ENCODE results near the gene CAMTA1. TPM values are rescaled to one million over a fixed set of nuclear protein-coding genes. Genes with fewer than 3 reads are reported as not detected.

Gene CAMTA1
- total RNA-seq, 1 donor from 2014 or later, result 77.6 TPM

GRCh38 chr1:7672864-7673263, 887.6 kb downstream of the CAMTA1 start:
- peaks cover 6% of the 10 kb centered on the region for H3K27me3 ChIP-seq (ENCODE audit: insufficient read depth, low read length)
- Mint-ChIP-seq H3K36me3 (ENCODE audit: low read depth, unreplicated experiment) (no peaks in the 10 kb centered on the region), H3K27me3 (ENCODE audit: low read depth, unreplicated experiment) (peaks cover 61% of the 10 kb centered on the region), H3K4me1 (ENCODE audit: low read depth, unreplicated experiment) (no peaks in the 10 kb centered on the region), H3K9me3 (ENCODE audit: unreplicated experiment) (peaks cover 7% of the 10 kb centered on the region), H3K27ac (ENCODE audit: unreplicated experiment) (no peak overlapping the region), H3K4me3 (ENCODE audit: unreplicated experiment) (no peak overlapping the region)
- H3K4me1 ChIP-seq (ENCODE audit: insufficient read depth, low read length), result peaks cover 13% of the 10 kb centered on the region
- H3K4me3 ChIP-seq (ENCODE audit: insufficient read depth, low read depth, low read length), result no peak overlapping the region
- TF ChIP-seq CTCF (IDR thresholded peaks at IDR 0.05; ENCODE audit: insufficient read depth, low read depth, low read length), result no peak
- no peak for TF ChIP-seq EZH2 (IDR thresholded peaks at IDR 0.05; ENCODE audit: insufficient read depth, low read length)
- H4K20me1 ChIP-seq (ENCODE audit: insufficient read depth, low read length), result no peaks in the 10 kb centered on the region
- H3K36me3 ChIP-seq (ENCODE audit: insufficient read depth, low read length), result no peaks in the 10 kb centered on the region
- no peaks in the 10 kb centered on the region for H3K79me2 ChIP-seq (ENCODE audit: insufficient read depth, low read length)
- no peak overlapping the region for H3K9ac ChIP-seq (ENCODE audit: low read length)
- no peak overlapping the region for H2AFZ ChIP-seq (ENCODE audit: low read depth, low read length)
- H3K9me3 ChIP-seq (ENCODE audit: insufficient read depth, low read depth, low read length), result no peaks in the 10 kb centered on the region
- FAIRE-seq, result no peak
- no peak overlapping the region for H3K27ac ChIP-seq (ENCODE audit: low read depth, low read length)
- H3K4me2 ChIP-seq (ENCODE audit: low read length), result no peak overlapping the region
- DNase-seq (ENCODE audit: low read depth), result no peak

- H3K27ac Mint-ChIP-seq (ENCODE audit: unreplicated experiment), result no peak overlapping the region
- Histone ChIP-seq H3K27ac (ENCODE audit: low read depth, low read length) (no peak overlapping the region), H3K36me3 (ENCODE audit: insufficient read depth, low read length) (no peaks in the 10 kb centered on the region), H2AFZ (ENCODE audit: low read depth, low read length) (no peak overlapping the region), H3K9ac (ENCODE audit: low read length) (no peak overlapping the region), H3K4me2 (ENCODE audit: low read length) (no peak overlapping the region), H4K20me1 (ENCODE audit: insufficient read depth, low read length) (no peaks in the 10 kb centered on the region), H3K4me1 (ENCODE audit: insufficient read depth, low read length) (peaks cover 2% of the 10 kb centered on the region), H3K4me3 (ENCODE audit: insufficient read depth, low read depth, low read length) (no peak overlapping the region), H3K27me3 (ENCODE audit: insufficient read depth, low read length) (peaks cover 6% of the 10 kb centered on the region), H3K9me3 (ENCODE audit: insufficient read depth, low read depth, low read length) (no peaks in the 10 kb centered on the region), H3K79me2 (ENCODE audit: insufficient read depth, low read length) (no peaks in the 10 kb centered on the region)
- peaks cover 7% of the 10 kb centered on the region for H3K9me3 Mint-ChIP-seq (ENCODE audit: unreplicated experiment)
- H3K27me3 Mint-ChIP-seq (ENCODE audit: low read depth, unreplicated experiment), result peaks cover 65% of the 10 kb centered on the region
- TF ChIP-seq EZH2 (IDR thresholded peaks at IDR 0.05; ENCODE audit: insufficient read depth, low read length) (no peak), CTCF (IDR thresholded peaks at IDR 0.05; ENCODE audit: insufficient read depth, low read depth, low read length) (no peak)
- DNase-seq (ENCODE audit: low read depth) (no peak), FAIRE-seq (no peak)
- H3K4me3 Mint-ChIP-seq (ENCODE audit: unreplicated experiment), result no peak overlapping the region
- H3K4me1 Mint-ChIP-seq (ENCODE audit: low read depth, unreplicated experiment), result no peaks in the 10 kb centered on the region
- no peaks in the 10 kb centered on the region for H3K36me3 Mint-ChIP-seq (ENCODE audit: low read depth, unreplicated experiment)
Measured at GRCh38 chr1:7674972-7675371, 889.7 kb downstream of the CAMTA1 start.

- H2AFZ ChIP-seq (ENCODE audit: low read depth, low read length), result no peak overlapping the region
Measured at GRCh38 chr1:7675431-7676273, 890.4 kb downstream of the CAMTA1 start.

More at GRCh38 chr1:7675431-7676273, 890.4 kb downstream of the CAMTA1 start:
- no peak overlapping the region for H3K27ac Mint-ChIP-seq (ENCODE audit: unreplicated experiment)
- peaks cover 7% of the 10 kb centered on the region for H3K9me3 Mint-ChIP-seq (ENCODE audit: unreplicated experiment)
- no peak for DNase-seq (ENCODE audit: low read depth)
- Histone ChIP-seq H3K4me3 (ENCODE audit: insufficient read depth, low read depth, low read length) (no peak overlapping the region), H3K27me3 (ENCODE audit: insufficient read depth, low read length) (peaks cover 6% of the 10 kb centered on the region), H3K4me1 (ENCODE audit: insufficient read depth, low read length) (peaks cover 2% of the 10 kb centered on the region), H3K27ac (ENCODE audit: low read depth, low read length) (no peak overlapping the region), H3K9me3 (ENCODE audit: insufficient read depth, low read depth, low read length) (no peaks in the 10 kb centered on the region), H3K36me3 (ENCODE audit: insufficient read depth, low read length) (no peaks in the 10 kb centered on the region), H3K4me2 (ENCODE audit: low read length) (no peak overlapping the region), H3K9ac (ENCODE audit: low read length) (no peak overlapping the region), H3K79me2 (ENCODE audit: insufficient read depth, low read length) (no peaks in the 10 kb centered on the region), H4K20me1 (ENCODE audit: insufficient read depth, low read length) (no peaks in the 10 kb centered on the region)
- H3K4me3 Mint-ChIP-seq (ENCODE audit: unreplicated experiment), result no peak overlapping the region
- TF ChIP-seq CTCF (IDR thresholded peaks at IDR 0.05; ENCODE audit: insufficient read depth, low read depth, low read length), result no peak
- no peak for TF ChIP-seq EZH2 (IDR thresholded peaks at IDR 0.05; ENCODE audit: insufficient read depth, low read length)
- H3K4me1 Mint-ChIP-seq (ENCODE audit: low read depth, unreplicated experiment), result no peaks in the 10 kb centered on the region
- H3K27me3 Mint-ChIP-seq (ENCODE audit: low read depth, unreplicated experiment), result peaks cover 58% of the 10 kb centered on the region
- no peaks in the 10 kb centered on the region for H3K36me3 Mint-ChIP-seq (ENCODE audit: low read depth, unreplicated experiment)
- no peak for FAIRE-seq

All from astrocyte (in vitro differentiated cells and primary cell).